ENCODE data around the gene DCC.

- TF ChIP-seq POLR2A (IDR thresholded peaks at IDR 0.05) (no peak), CTCF (IDR thresholded peaks at IDR 0.05) (no peak)
These were observed at the start of gene DCC for GRCh38 chr18:52339891-52340371.
